Measurements from ENCODE around the gene IRF2BP2.
A peak's percentile ranks its signal among the peaks of the same experiment; 100 is the strongest.

Gene IRF2BP2

GRCh38 chr1:234614081-234614489 lies 4.1 kb upstream of the IRF2BP2 start:
- TF ChIP-seq CTCF (IDR thresholded peaks at IDR 0.05; ENCODE audit: control insufficient read depth, insufficient read depth, low read depth, low read length, missing control alignments) = no peak
- no peak overlapping the region for H3K4me3 ChIP-seq (ENCODE audit: control insufficient read depth, low read depth, low read length)
- DNase-seq (ENCODE audit: low read depth) = no peak

DNA sequence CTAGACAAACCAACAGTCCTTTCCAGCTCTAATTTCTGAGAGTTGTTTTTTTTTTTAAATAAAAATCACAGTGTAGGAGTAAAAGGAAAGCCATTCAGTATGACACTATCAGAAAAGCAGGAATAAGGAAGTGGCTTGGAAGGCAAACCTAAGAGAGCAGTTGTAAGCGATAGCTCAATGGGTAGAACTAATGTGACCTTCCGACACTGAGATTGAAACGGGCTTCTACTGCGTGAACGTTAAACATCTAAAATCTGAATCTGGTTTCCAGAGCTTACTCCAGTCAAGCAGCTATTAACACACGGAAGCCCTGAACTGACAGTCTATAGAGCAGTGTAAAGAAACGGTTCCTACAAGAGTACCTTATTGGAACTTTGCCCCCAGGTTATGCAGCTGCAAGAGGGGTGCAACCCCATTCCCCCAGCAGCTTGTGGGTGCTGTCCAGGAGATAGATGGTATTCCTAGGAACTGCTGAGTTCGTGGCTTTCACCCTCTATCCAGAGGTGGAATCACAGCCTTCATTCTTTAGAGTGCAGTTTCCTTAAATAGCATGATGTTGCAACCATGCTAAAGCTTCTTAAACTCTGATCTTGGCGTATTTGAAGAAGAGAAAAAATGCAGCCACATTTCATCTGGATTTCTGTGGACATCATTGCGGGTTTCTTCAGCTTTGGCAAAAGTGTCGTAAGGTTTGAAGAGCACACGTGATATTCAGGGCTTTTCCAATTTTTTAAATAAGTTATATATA lies 3.3 kb upstream of the IRF2BP2 start:
- TF ChIP-seq CTCF (IDR thresholded peaks at IDR 0.05; ENCODE audit: control insufficient read depth, insufficient read depth, low read depth, low read length, missing control alignments) = no peak
- DNase-seq (ENCODE audit: low read depth) = peak; percentile 92
- no peak overlapping the region for H3K4me3 ChIP-seq (ENCODE audit: control insufficient read depth, low read depth, low read length)

- H3K4me3 ChIP-seq (ENCODE audit: control insufficient read depth, low read depth, low read length) = no peak overlapping the region
- TF ChIP-seq CTCF (IDR thresholded peaks at IDR 0.05; ENCODE audit: control insufficient read depth, insufficient read depth, low read depth, low read length, missing control alignments) = no peak
- DNase-seq (ENCODE audit: low read depth) = peak; percentile 98
These were observed 2.6 kb upstream of the IRF2BP2 start for GRCh38 chr1:234612352-234613127.

DNA sequence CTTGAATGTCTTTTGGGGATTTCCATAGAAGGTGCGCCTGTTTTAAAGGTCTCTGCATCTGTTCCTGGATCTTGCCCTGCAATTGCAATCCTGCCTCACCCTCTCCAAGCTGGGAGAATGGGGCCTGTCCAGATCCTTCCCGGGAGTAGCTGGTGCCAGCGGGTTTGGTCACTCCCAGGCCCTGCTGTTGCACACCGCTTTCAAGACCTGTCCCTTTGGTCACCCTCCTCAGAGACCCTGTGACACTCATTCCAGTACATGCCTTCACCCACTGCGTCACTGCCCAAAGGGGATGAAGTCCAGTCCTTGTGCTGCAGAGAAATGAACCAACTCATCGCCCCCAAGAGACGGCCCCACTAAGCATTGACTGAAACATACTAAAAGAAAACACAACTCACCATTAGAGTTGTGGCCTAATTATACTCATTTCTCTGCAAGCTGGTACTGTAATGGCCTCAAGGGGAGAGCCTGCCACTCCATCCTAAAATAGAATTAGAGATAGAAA lies 1.9 kb upstream of the IRF2BP2 start:
- no peak overlapping the region for H3K4me3 ChIP-seq (ENCODE audit: control insufficient read depth, low read depth, low read length)
- TF ChIP-seq CTCF (IDR thresholded peaks at IDR 0.05; ENCODE audit: control insufficient read depth, insufficient read depth, low read depth, low read length, missing control alignments) = no peak
- DNase-seq (ENCODE audit: low read depth) = no peak

DNA sequence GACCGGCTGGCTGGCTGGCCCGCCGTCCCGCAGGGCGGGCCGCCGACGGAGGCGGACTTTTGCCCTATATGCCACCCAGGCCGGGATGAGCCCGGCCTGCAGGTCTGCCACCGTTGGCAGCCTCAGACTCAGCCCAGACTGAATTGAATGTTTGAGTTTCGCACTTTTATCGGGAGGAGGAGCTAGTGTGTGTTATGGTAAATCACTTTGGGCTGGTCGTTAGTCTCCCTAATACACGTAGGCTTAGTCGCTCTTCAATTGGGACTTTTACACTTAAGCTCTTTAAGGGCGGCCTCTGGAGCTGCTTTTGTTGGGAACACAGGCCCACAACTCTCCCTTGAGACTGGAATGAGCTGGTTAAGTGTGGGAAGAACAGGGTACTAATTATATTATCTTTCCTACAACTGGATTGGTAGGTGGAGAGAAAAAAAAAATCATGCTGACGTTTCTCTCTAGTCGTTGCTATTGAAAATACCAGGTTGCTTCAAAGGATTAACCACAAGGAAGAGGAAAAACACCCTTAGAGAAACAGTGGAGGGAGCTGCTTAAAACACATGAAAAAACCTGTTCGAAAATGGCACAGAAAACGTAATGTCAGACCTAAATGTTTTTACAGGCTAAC lies 1.4 kb upstream of the IRF2BP2 start:
- TF ChIP-seq CTCF (IDR thresholded peaks at IDR 0.05; ENCODE audit: control insufficient read depth, insufficient read depth, low read depth, low read length, missing control alignments) = no peak
- no peak for DNase-seq (ENCODE audit: low read depth)

DNA sequence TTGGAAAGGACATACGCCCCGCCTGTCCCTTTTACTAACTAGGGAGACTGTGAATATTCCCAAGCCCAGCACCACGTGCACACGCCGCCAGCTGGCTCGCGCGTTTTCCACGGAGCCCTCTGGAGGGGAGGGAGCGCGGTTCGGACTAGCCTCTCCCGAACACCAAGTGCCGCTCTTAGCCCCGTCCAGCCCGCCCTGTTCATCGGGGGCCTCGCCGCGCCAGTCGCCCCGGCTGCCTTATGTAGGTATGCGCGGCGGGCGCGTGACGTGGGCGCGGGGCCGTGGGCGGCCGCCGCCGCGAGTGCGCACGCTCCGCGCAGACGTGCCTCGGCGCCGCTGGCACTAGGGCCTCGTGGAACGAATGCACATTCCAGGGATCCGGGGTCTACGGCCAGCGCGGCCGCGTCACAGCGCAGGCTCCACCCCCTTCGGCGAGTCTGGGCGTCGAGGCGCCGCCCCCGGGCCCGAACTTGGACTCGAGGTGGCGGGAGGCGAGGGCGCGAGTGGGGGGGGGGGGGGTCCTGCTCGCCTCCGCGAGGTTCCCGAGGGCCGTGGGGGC lies 767 bp upstream of the IRF2BP2 start:
- no peak for DNase-seq (ENCODE audit: low read depth)
- H3K4me3 ChIP-seq (ENCODE audit: control insufficient read depth, low read depth, low read length) = peak overlapping the region; percentile 59
- no peak for TF ChIP-seq CTCF (IDR thresholded peaks at IDR 0.05; ENCODE audit: control insufficient read depth, insufficient read depth, low read depth, low read length, missing control alignments)

More for the DNA sequence above, 1.4 kb upstream of the IRF2BP2 start:
- H3K4me3 ChIP-seq (ENCODE audit: control insufficient read depth, low read depth, low read length) = peak overlapping the region; percentile 12; the same call in 1 of the 2 replicates
